Neural cell (in vitro differentiated cells): ENCODE measurements around the gene WNT4. TPM values are rescaled to one million over a fixed set of nuclear protein-coding genes. Genes with fewer than 3 reads are reported as not detected.

Experiments
- H2AFZ ChIP-seq: fragments of 200-600, 300-800 bp; sonication (generic), shearing (Covaris generic); 2 replicates; pipeline ENCODE4 v1.6.0; 2014; ENCODE audit warnings: low read depth, mild to moderate bottlenecking, antibody characterized with exemption, low read length, moderate library complexity
- H3F3A ChIP-seq: fragments of 200-600 bp; shearing (Covaris generic); 2 replicates; pipeline ENCODE4 v1.6.1; 2016; ENCODE audit warnings: mild to moderate bottlenecking, moderate library complexity, mixed read lengths, antibody characterized with exemption, low read length; ENCODE audit not compliant: insufficient read depth, poor library complexity, severe bottlenecking
- H3K27ac ChIP-seq: fragments of 200-600, 300-800 bp; sonication (generic), shearing (Covaris generic); 2 replicates; pipeline ENCODE4 v1.5.1; 2014; ENCODE audit warnings: mild to moderate bottlenecking, low read length, moderate library complexity
- H3K27me3 ChIP-seq: fragments of 300-800, 200-600 bp; sonication (generic), shearing (Covaris generic); 2 replicates; pipeline ENCODE4 v1.6.0; 2014; ENCODE audit warnings: mild to moderate bottlenecking, low read depth, low read length, moderate library complexity; ENCODE audit not compliant: insufficient read depth
- H3K36me3 ChIP-seq: fragments of 300-800, 200-600 bp; sonication (generic), shearing (Covaris generic); 2 replicates; pipeline ENCODE4 v1.5.1; 2014; ENCODE audit warnings: mild to moderate bottlenecking, antibody characterized with exemption, low read length, moderate library complexity; ENCODE audit not compliant: insufficient read depth
- H3K4me2 ChIP-seq: fragments of 300-800, 200-600 bp; sonication (generic), shearing (Covaris generic); 2 replicates; pipeline ENCODE4 v1.6.0; 2014; ENCODE audit warnings: mild to moderate bottlenecking, low read length
- H3K4me3 ChIP-seq: fragments of 300-800, 200-600 bp; sonication (generic), shearing (Covaris generic); 2 replicates; pipeline ENCODE4 v1.5.1; 2014; ENCODE audit warnings: mild to moderate bottlenecking, low read length, moderate library complexity
- H3K79me2 ChIP-seq: fragments of 200-600 bp; shearing (Covaris generic); replicated peaks from 2 replicates; pipeline ENCODE4 v1.6.0; 2014; ENCODE audit warnings: mild to moderate bottlenecking, low read length, moderate library complexity; ENCODE audit not compliant: insufficient read depth
- H3K9ac ChIP-seq: fragments of 300-800, 200-600 bp; sonication (generic), shearing (Covaris generic); 2 replicates; pipeline ENCODE4 v1.6.1; 2016; ENCODE audit warnings: mild to moderate bottlenecking, low read length, mixed read lengths
- H3K9me2 ChIP-seq: fragments of 200-600 bp; shearing (Covaris generic); 2 replicates; pipeline ENCODE4 v1.6.1; 2016; ENCODE audit warnings: mild to moderate bottlenecking, low read length, mixed read lengths; ENCODE audit not compliant: insufficient read depth
- H3K9me3 ChIP-seq: fragments of 200-600, 300-800 bp; sonication (generic), shearing (Covaris generic); 2 replicates; pipeline ENCODE4 v1.6.1; 2016; ENCODE audit warnings: mild to moderate bottlenecking, mixed run types, low read length, moderate library complexity, mixed read lengths
- H4K20me1 ChIP-seq: fragments of 200-600 bp; shearing (Covaris generic); 2 replicates; pipeline ENCODE4 v1.6.1; 2016; ENCODE audit warnings: mild to moderate bottlenecking, mixed run types; ENCODE audit not compliant: insufficient read depth
- EP300 ChIP-seq: fragments of 450-650 bp; conservative IDR thresholded peaks from 2 replicates; pipeline ENCODE4 v1.6.1; 2014; ENCODE audit warnings: antibody characterized with exemption, mild to moderate bottlenecking, moderate library complexity; ENCODE audit not compliant: poor library complexity, severe bottlenecking
- EZH2 ChIP-seq: fragments of 200-600, 300-800 bp; shearing (Covaris generic), sonication (generic); IDR thresholded peaks from 2 replicates; pipeline ENCODE4 v1.6.1; 2014; ENCODE audit warnings: antibody characterized with exemption, low read length, borderline replicate concordance, mild to moderate bottlenecking; ENCODE audit not compliant: insufficient read depth, poor library complexity, severe bottlenecking
- MXI1 ChIP-seq: fragments of 450-650 bp; conservative IDR thresholded peaks from 2 replicates; pipeline ENCODE4 v1.6.1; 2014; ENCODE audit warnings: antibody characterized with exemption, mild to moderate bottlenecking; ENCODE audit not compliant: poor library complexity, severe bottlenecking
- POLR2AphosphoS5 ChIP-seq: IDR thresholded peaks from 2 replicates; pipeline ENCODE4 v1.6.1; 2012
- RAD21 ChIP-seq: fragments of 450-650 bp; conservative IDR thresholded peaks from 2 replicates; pipeline ENCODE4 v1.6.1; 2014; ENCODE audit warnings: antibody characterized with exemption, mild to moderate bottlenecking, moderate library complexity
- SMC3 ChIP-seq: fragments of 450-650 bp; conservative IDR thresholded peaks from 2 replicates; pipeline ENCODE4 v1.6.1; 2014; ENCODE audit warnings: antibody characterized with exemption, mild to moderate bottlenecking, moderate library complexity; ENCODE audit not compliant: poor library complexity
- TAF1 ChIP-seq: IDR thresholded peaks from 2 replicates; pipeline ENCODE4 v1.6.1; 2012; ENCODE audit warnings: low read depth
- polyA plus RNA-seq: library from polyadenylated mRNA; depleted of rRNA; stranded (reverse); fragments of >200 nt; gene quantifications from 2 replicates; pipeline ENCODE4 v1.2.3, GENCODE V29; 2014
- TF ChIP-seq, protein P1 (sequence below): fragments of 450-650 bp; IDR thresholded peaks from 2 replicates; pipeline ENCODE4 v1.5.1; 2014; ENCODE audit warnings: antibody characterized with exemption, mild to moderate bottlenecking, moderate library complexity; ENCODE audit not compliant: poor library complexity, severe bottlenecking
- TF ChIP-seq, protein P2 (sequence below): IDR thresholded peaks from 2 replicates; pipeline ENCODE4 v1.6.1; 2012; ENCODE audit warnings: borderline replicate concordance

Gene WNT4
- polyA plus RNA-seq, 1 donor from 2014 or later = 5.1 TPM

- no peaks in the 10 kb centered on the region for H4K20me1 ChIP-seq
- no peak overlapping the region for H3K4me2 ChIP-seq
- no peaks in the 10 kb centered on the region for H3K9me2 ChIP-seq
- H3K36me3 ChIP-seq = no peaks in the 10 kb centered on the region
- no peak overlapping the region for H3K27ac ChIP-seq
- H3K9me3 ChIP-seq = no peaks in the 10 kb centered on the region
- H3K79me2 ChIP-seq = no peaks in the 10 kb centered on the region
- no peaks in the 10 kb centered on the region for H3F3A ChIP-seq
- no peak overlapping the region for H3K4me3 ChIP-seq
- TF ChIP-seq, protein P1, sequence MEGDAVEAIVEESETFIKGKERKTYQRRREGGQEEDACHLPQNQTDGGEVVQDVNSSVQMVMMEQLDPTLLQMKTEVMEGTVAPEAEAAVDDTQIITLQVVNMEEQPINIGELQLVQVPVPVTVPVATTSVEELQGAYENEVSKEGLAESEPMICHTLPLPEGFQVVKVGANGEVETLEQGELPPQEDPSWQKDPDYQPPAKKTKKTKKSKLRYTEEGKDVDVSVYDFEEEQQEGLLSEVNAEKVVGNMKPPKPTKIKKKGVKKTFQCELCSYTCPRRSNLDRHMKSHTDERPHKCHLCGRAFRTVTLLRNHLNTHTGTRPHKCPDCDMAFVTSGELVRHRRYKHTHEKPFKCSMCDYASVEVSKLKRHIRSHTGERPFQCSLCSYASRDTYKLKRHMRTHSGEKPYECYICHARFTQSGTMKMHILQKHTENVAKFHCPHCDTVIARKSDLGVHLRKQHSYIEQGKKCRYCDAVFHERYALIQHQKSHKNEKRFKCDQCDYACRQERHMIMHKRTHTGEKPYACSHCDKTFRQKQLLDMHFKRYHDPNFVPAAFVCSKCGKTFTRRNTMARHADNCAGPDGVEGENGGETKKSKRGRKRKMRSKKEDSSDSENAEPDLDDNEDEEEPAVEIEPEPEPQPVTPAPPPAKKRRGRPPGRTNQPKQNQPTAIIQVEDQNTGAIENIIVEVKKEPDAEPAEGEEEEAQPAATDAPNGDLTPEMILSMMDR = no peak
- no peak overlapping the region for H3K9ac ChIP-seq
- H3K27me3 ChIP-seq = no peaks in the 10 kb centered on the region
- no peak overlapping the region for H2AFZ ChIP-seq
Observed at GRCh38 chr1:22108339-22109105, 34.4 kb downstream of the WNT4 start.

DNA sequence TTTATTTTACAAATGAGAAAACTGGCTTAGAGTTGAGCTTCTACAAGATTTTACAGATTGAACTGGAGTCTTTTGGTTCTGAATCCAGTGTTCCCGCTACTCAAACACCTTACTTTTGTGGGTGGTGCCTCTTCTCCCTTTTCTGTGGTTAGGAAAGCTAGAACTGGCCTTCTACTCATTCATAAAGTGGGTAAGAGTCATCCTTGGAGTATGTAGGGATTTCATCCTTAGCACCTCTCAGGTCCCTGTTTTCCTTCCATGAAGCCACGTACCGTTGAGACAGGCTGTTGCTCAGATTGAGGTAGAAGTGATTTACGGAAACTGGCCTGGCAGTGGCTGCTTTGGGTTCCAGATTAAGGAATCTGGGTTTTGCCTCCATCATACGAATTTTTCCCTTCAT is 35.8 kb downstream of the WNT4 start:
- Histone ChIP-seq H4K20me1 (no peaks in the 10 kb centered on the region), H3K36me3 (no peaks in the 10 kb centered on the region), H3K79me2 (no peaks in the 10 kb centered on the region)

More for the DNA sequence above, 35.8 kb downstream of the WNT4 start:
- no peaks in the 10 kb centered on the region for H3K9me2 ChIP-seq
- no peak overlapping the region for H2AFZ ChIP-seq
- no peak overlapping the region for H3K4me3 ChIP-seq
- no peaks in the 10 kb centered on the region for H3K9me3 ChIP-seq
- H3K4me2 ChIP-seq = no peak overlapping the region
- TF ChIP-seq, protein P2, sequence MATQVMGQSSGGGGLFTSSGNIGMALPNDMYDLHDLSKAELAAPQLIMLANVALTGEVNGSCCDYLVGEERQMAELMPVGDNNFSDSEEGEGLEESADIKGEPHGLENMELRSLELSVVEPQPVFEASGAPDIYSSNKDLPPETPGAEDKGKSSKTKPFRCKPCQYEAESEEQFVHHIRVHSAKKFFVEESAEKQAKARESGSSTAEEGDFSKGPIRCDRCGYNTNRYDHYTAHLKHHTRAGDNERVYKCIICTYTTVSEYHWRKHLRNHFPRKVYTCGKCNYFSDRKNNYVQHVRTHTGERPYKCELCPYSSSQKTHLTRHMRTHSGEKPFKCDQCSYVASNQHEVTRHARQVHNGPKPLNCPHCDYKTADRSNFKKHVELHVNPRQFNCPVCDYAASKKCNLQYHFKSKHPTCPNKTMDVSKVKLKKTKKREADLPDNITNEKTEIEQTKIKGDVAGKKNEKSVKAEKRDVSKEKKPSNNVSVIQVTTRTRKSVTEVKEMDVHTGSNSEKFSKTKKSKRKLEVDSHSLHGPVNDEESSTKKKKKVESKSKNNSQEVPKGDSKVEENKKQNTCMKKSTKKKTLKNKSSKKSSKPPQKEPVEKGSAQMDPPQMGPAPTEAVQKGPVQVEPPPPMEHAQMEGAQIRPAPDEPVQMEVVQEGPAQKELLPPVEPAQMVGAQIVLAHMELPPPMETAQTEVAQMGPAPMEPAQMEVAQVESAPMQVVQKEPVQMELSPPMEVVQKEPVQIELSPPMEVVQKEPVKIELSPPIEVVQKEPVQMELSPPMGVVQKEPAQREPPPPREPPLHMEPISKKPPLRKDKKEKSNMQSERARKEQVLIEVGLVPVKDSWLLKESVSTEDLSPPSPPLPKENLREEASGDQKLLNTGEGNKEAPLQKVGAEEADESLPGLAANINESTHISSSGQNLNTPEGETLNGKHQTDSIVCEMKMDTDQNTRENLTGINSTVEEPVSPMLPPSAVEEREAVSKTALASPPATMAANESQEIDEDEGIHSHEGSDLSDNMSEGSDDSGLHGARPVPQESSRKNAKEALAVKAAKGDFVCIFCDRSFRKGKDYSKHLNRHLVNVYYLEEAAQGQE = no peak
- TF ChIP-seq RAD21 (no peak), EP300 (no peak), MXI1 (no peak), SMC3 (no peak), POLR2AphosphoS5 (no peak), EZH2 (no peak), TAF1 (no peak)
- TF ChIP-seq, protein P1 = no peak
- H3K27me3 ChIP-seq = no peaks in the 10 kb centered on the region
- H3K27ac ChIP-seq = no peak overlapping the region
- no peaks in the 10 kb centered on the region for H3F3A ChIP-seq
- H3K9ac ChIP-seq = no peak overlapping the region
